ENCODE measurements around the gene FAN1.
"Not testable (repeated sequence)": the region's sequence is repeated elsewhere in the genome, so short reads cannot be mapped to it uniquely, and the experiment has no call there.

FAN1 gene

GRCh38 chr15:30903497-30904187 lies at the start of gene FAN1:
TSS of gene FAN1 (plus strand) at chr15:30903915. CDS start at chr15:30904664, 749 bp downstream.
- peak; percentile 54 for DNase-seq

- DNase-seq: no peak
Observed at GRCh38 chr15:30859091-30859874, 44.4 kb upstream of the FAN1 start.

GRCh38 chr15:30865257-30865656 lies 38.5 kb upstream of the FAN1 start:
- no peak for DNase-seq

- no peak for DNase-seq
Observed at GRCh38 chr15:30870681-30871080, 33.0 kb upstream of the FAN1 start.

GRCh38 chr15:30872341-30872748 lies 31.4 kb upstream of the FAN1 start:
- DNase-seq: no peak

- DNase-seq: no peak
Observed at GRCh38 chr15:30877070-30877469, 26.6 kb upstream of the FAN1 start.

- DNase-seq: no peak
Observed at GRCh38 chr15:30878515-30878914, 25.2 kb upstream of the FAN1 start.

GRCh38 chr15:30882849-30883433 lies 20.8 kb upstream of the FAN1 start:
- DNase-seq: no peak

- not testable (repeated sequence) for DNase-seq
Observed at GRCh38 chr15:30883666-30884065, 20.0 kb upstream of the FAN1 start.

- no peak for DNase-seq
Observed at GRCh38 chr15:30885814-30886213, 17.9 kb upstream of the FAN1 start.

- DNase-seq: no peak
Observed at GRCh38 chr15:30889196-30889595, 14.5 kb upstream of the FAN1 start.

GRCh38 chr15:30895461-30896210 lies 8.1 kb upstream of the FAN1 start:
- DNase-seq: no peak

- no peak for DNase-seq
Observed at GRCh38 chr15:30896211-30896606, 7.5 kb upstream of the FAN1 start.

GRCh38 chr15:30901889-30902288 lies 1.8 kb upstream of the FAN1 start:
- no peak for DNase-seq

GRCh38 chr15:30904812-30905211 lies 1.1 kb downstream of the FAN1 start:
- DNase-seq: no peak

- DNase-seq: no peak
Observed at GRCh38 chr15:30905821-30906220, 2.1 kb downstream of the FAN1 start.

- DNase-seq: no peak
Observed at GRCh38 chr15:30906366-30906765, 2.7 kb downstream of the FAN1 start.

- no peak for DNase-seq
Observed at GRCh38 chr15:30913761-30914160, 10.0 kb downstream of the FAN1 start.

GRCh38 chr15:30917013-30917412 lies 13.3 kb downstream of the FAN1 start:
- no peak for DNase-seq

GRCh38 chr15:30917675-30918074 lies 14.0 kb downstream of the FAN1 start:
- no peak for DNase-seq

GRCh38 chr15:30918366-30918765 lies 14.7 kb downstream of the FAN1 start:
- no peak for DNase-seq

GRCh38 chr15:30919877-30920550 lies 16.3 kb downstream of the FAN1 start:
- no peak for DNase-seq

GRCh38 chr15:30921106-30921505 lies 17.4 kb downstream of the FAN1 start:
- no peak for DNase-seq

All from NCI-H1048 (cell line).